Stimulated activated CD4-positive, alpha-beta T cell treated with anti-CD3 and anti-CD28 coated beads, Interleukin-12 subunit alpha, Interleukin-12 subunit beta, amount 100 ng/mL, for 48 hours (primary cell): Measurements from ENCODE around the gene XIRP1.

ENCODE experiments used
- DNase-seq, 3 donors: peaks; one replicate each; pipeline ENCODE4 v3.0.0-alpha.2; 2020; ENCODE audit warnings: low read depth in 2 of 3, low spot score in 1 of 3

Gene XIRP1

GRCh38 chr3:39210078-39210477 is 17.7 kb upstream of the XIRP1 start:
- no peak for DNase-seq

- DNase-seq, result no peak
Observed at GRCh38 chr3:39209329-39209970, 17.1 kb upstream of the XIRP1 start.

- DNase-seq, result peak in 2 of 3 donors; percentile 26 to 36
Observed at GRCh38 chr3:39208463-39209055, 16.2 kb upstream of the XIRP1 start.

GRCh38 chr3:39207361-39208186 is 15.2 kb upstream of the XIRP1 start:
- no peak for DNase-seq

- no peak for DNase-seq
Observed at GRCh38 chr3:39205919-39206516, 13.6 kb upstream of the XIRP1 start.

GRCh38 chr3:39205131-39205530 is 12.7 kb upstream of the XIRP1 start:
- DNase-seq, result no peak

GRCh38 chr3:39203860-39204259 is 11.5 kb upstream of the XIRP1 start:
- no peak for DNase-seq

GRCh38 chr3:39203402-39203801 is 11.0 kb upstream of the XIRP1 start:
- DNase-seq, result no peak

GRCh38 chr3:39202094-39202493 is 9.7 kb upstream of the XIRP1 start:
- no peak for DNase-seq

GRCh38 chr3:39196671-39197356 is 4.4 kb upstream of the XIRP1 start:
- no peak for DNase-seq

GRCh38 chr3:39196034-39196433 is 3.6 kb upstream of the XIRP1 start:
- no peak for DNase-seq

- DNase-seq, result no peak
Observed at GRCh38 chr3:39193391-39193790, 996 bp upstream of the XIRP1 start.

GRCh38 chr3:39191773-39192172 is 622 bp downstream of the XIRP1 start:
- no peak for DNase-seq

- DNase-seq, result no peak
Observed at GRCh38 chr3:39191111-39191510, 1.3 kb downstream of the XIRP1 start.

- no peak for DNase-seq
Observed at GRCh38 chr3:39190281-39191025, 1.9 kb downstream of the XIRP1 start.

GRCh38 chr3:39189959-39190269 is 2.5 kb downstream of the XIRP1 start:
- DNase-seq, result peak; percentile 32 to 59 (median 39)

- no peak for DNase-seq
Observed at GRCh38 chr3:39189150-39189958, 3.0 kb downstream of the XIRP1 start.

- no peak for DNase-seq
Observed at GRCh38 chr3:39188271-39189149, 3.9 kb downstream of the XIRP1 start.
